Vagina (tissue), 2 donors: ENCODE data around the gene CER1. TPM values are rescaled to one million over a fixed set of nuclear protein-coding genes. Genes with fewer than 3 reads are reported as not detected.

Source experiments
- DNase-seq, 2 donors: peaks; one replicate each; pipeline ENCODE4 v3.0.0-alpha.2; 2017; ENCODE audit errors: extremely low spot score in 2 of 2
- H3K27ac ChIP-seq: fragments of 200-600 bp; sonication (generic); one replicate; pipeline ENCODE4 v1.5.1; 2019
- H3K27me3 ChIP-seq: fragments of 200-600 bp; sonication (generic); one replicate; pipeline ENCODE4 v1.5.1; 2019
- H3K36me3 ChIP-seq, 2 donors: fragments of 200-600 bp; sonication (generic); one replicate each; pipeline ENCODE4 v1.5.1; 2017 to 2019
- H3K4me1 ChIP-seq: fragments of 200-600 bp; sonication (generic); one replicate; pipeline ENCODE4 v1.5.1; 2019
- H3K4me3 ChIP-seq, 2 donors: fragments of 200-600 bp; sonication (generic); 1 replicate in 1 of 2; 2 replicates in 1 of 2; pipeline ENCODE4 v1.5.1; 2016 to 2019
- H3K9me3 ChIP-seq: fragments of 200-600 bp; sonication (generic); one replicate; pipeline ENCODE4 v1.5.1; 2019
- CTCF ChIP-seq, 3 experiments: fragments of 450-650 bp in 2 of 3; fragments of 200-600 bp in 1 of 3; sonication (generic) in 1 of 3; IDR thresholded peaks; one replicate each; pipeline ENCODE4 v1.5.1; 2017 to 2019; ENCODE audit warnings: antibody characterized with exemption in 3 of 3, mild to moderate bottlenecking in 2 of 3, moderate library complexity in 2 of 3
- POLR2A ChIP-seq, 2 donors: fragments of 450-650 bp; IDR thresholded peaks; one replicate each; pipeline ENCODE4 v1.6.1; 2017; ENCODE audit warnings: antibody characterized with exemption in 2 of 2, mild to moderate bottlenecking in 2 of 2, moderate library complexity in 2 of 2
- POLR2AphosphoS5 ChIP-seq, 2 donors: sonication (generic); formaldehyde crosslinking; IDR thresholded peaks; one replicate each; pipeline ENCODE4 v1.9.0; 2017; ENCODE audit warnings: antibody characterized with exemption in 2 of 2, mild to moderate bottlenecking in 2 of 2, low read depth in 1 of 2; ENCODE audit not compliant: insufficient read depth in 1 of 2
- intact Hi-C: fragments of 100-400 bp; cut with DNase I; formaldehyde crosslinking; loops from one replicate; pipeline ENCODE4 v1.15.1; 2023
- total RNA-seq: library from RNA; depleted of rRNA; stranded (reverse); fragments of >200 nt; gene quantifications from one replicate; pipeline ENCODE4 v1.2.3, GENCODE V29; 2016

Gene CER1
- total RNA-seq, 1 donor from 2014 or later = not detected

- no peak overlapping the region for H3K4me3 ChIP-seq
- no peaks in the 10 kb centered on the region for H3K9me3 ChIP-seq
- intact Hi-C loops = no loop called here
- no peaks in the 10 kb centered on the region for H3K27me3 ChIP-seq
- TF ChIP-seq POLR2A (IDR thresholded peaks at IDR 0.05) = no peak
- TF ChIP-seq POLR2AphosphoS5 (IDR thresholded peaks at IDR 0.05; ENCODE audit: insufficient read depth in 1 of 2, low read depth in 1 of 2) = no peak
- TF ChIP-seq CTCF (IDR thresholded peaks at IDR 0.05) = no peak
- no peaks in the 10 kb centered on the region for H3K36me3 ChIP-seq
- DNase-seq = no peak
- no peak overlapping the region for H3K27ac ChIP-seq
- H3K4me1 ChIP-seq = no peaks in the 10 kb centered on the region
Observed at GRCh38 chr9:14744768-14745167, 22.2 kb upstream of the CER1 start.

GRCh38 chr9:14741369-14741768, 18.8 kb upstream of the CER1 start:
- no peak overlapping the region for H3K27ac ChIP-seq
- intact Hi-C loops = no loop called here

GRCh38 chr9:14733133-14733532, 10.6 kb upstream of the CER1 start:
- TF ChIP-seq CTCF (IDR thresholded peaks at IDR 0.05) (no peak), POLR2A (IDR thresholded peaks at IDR 0.05) (no peak), POLR2AphosphoS5 (IDR thresholded peaks at IDR 0.05; ENCODE audit: insufficient read depth in 1 of 2, low read depth in 1 of 2) (no peak)

More at GRCh38 chr9:14741369-14741768, 18.8 kb upstream of the CER1 start:
- Histone ChIP-seq H3K27me3 (no peaks in the 10 kb centered on the region), H3K36me3 (no peaks in the 10 kb centered on the region), H3K4me1 (no peaks in the 10 kb centered on the region), H3K9me3 (no peaks in the 10 kb centered on the region), H3K4me3 (no peak overlapping the region)
- TF ChIP-seq POLR2AphosphoS5 (IDR thresholded peaks at IDR 0.05; ENCODE audit: insufficient read depth in 1 of 2, low read depth in 1 of 2) = no peak
- no peak for TF ChIP-seq CTCF (IDR thresholded peaks at IDR 0.05)
- no peak for TF ChIP-seq POLR2A (IDR thresholded peaks at IDR 0.05)
- DNase-seq = no peak

GRCh38 chr9:14731294-14731981, 8.9 kb upstream of the CER1 start:
- intact Hi-C loops = no loop called here
- TF ChIP-seq CTCF (IDR thresholded peaks at IDR 0.05) (no peak), POLR2A (IDR thresholded peaks at IDR 0.05) (no peak), POLR2AphosphoS5 (IDR thresholded peaks at IDR 0.05; ENCODE audit: insufficient read depth in 1 of 2, low read depth in 1 of 2) (no peak)
- no peak overlapping the region for H3K4me3 ChIP-seq

More at GRCh38 chr9:14733133-14733532, 10.6 kb upstream of the CER1 start:
- no peak for DNase-seq
- Histone ChIP-seq H3K4me1 (no peaks in the 10 kb centered on the region), H3K27ac (no peak overlapping the region), H3K27me3 (no peaks in the 10 kb centered on the region), H3K4me3 (no peak overlapping the region), H3K9me3 (no peaks in the 10 kb centered on the region), H3K36me3 (no peaks in the 10 kb centered on the region)
- intact Hi-C loops = no loop called here

GRCh38 chr9:14730461-14730898, 7.9 kb upstream of the CER1 start:
- DNase-seq = no peak
- no peak for TF ChIP-seq POLR2A (IDR thresholded peaks at IDR 0.05)
- no peak for TF ChIP-seq POLR2AphosphoS5 (IDR thresholded peaks at IDR 0.05; ENCODE audit: insufficient read depth in 1 of 2, low read depth in 1 of 2)
- TF ChIP-seq CTCF (IDR thresholded peaks at IDR 0.05) = no peak

More at GRCh38 chr9:14731294-14731981, 8.9 kb upstream of the CER1 start:
- Histone ChIP-seq H3K27me3 (no peaks in the 10 kb centered on the region), H3K36me3 (no peaks in the 10 kb centered on the region), H3K27ac (no peak overlapping the region), H3K9me3 (no peaks in the 10 kb centered on the region), H3K4me1 (no peaks in the 10 kb centered on the region)
- no peak for DNase-seq

More at GRCh38 chr9:14730461-14730898, 7.9 kb upstream of the CER1 start:
- no peaks in the 10 kb centered on the region for H3K9me3 ChIP-seq
- H3K4me1 ChIP-seq = no peaks in the 10 kb centered on the region
- no peak overlapping the region for H3K4me3 ChIP-seq
- intact Hi-C loops = no loop called here
- H3K27me3 ChIP-seq = no peaks in the 10 kb centered on the region
- no peaks in the 10 kb centered on the region for H3K36me3 ChIP-seq
- H3K27ac ChIP-seq = no peak overlapping the region
